ENCODE data around the gene TTYH2.
"Not testable (repeated sequence)": the region's sequence is repeated elsewhere in the genome, so short reads cannot be mapped to it uniquely, and the experiment has no call there.

The TTYH2 gene

GRCh38 chr17:74239172-74239571, 25.8 kb downstream of the TTYH2 start:
- DNase-seq: no peak

- no peak for DNase-seq
Measured at GRCh38 chr17:74240618-74241205, 27.3 kb downstream of the TTYH2 start.

GRCh38 chr17:74241431-74241830, 28.1 kb downstream of the TTYH2 start:
- no peak for DNase-seq

DNA sequence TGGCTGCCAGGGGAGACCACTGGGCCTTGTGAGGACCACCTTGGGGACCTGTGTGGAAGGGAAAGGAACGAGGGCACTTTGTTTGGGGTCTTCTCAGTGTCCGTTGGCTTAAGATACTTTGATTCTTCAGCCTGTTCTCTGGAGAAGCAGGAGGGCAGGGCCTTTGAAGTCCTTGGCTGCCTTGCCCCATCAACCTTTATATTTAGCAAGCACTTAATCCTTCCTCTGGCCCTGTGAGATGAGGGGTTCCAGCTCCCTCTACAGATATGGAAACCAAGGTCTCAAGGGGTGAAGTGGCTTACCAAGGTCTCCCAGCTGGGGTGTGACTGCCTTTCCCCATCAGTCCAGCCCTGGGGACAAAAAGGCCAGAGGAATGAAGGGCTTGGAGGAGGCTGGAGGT, 28.5 kb downstream of the TTYH2 start:
- no peak for DNase-seq

DNA sequence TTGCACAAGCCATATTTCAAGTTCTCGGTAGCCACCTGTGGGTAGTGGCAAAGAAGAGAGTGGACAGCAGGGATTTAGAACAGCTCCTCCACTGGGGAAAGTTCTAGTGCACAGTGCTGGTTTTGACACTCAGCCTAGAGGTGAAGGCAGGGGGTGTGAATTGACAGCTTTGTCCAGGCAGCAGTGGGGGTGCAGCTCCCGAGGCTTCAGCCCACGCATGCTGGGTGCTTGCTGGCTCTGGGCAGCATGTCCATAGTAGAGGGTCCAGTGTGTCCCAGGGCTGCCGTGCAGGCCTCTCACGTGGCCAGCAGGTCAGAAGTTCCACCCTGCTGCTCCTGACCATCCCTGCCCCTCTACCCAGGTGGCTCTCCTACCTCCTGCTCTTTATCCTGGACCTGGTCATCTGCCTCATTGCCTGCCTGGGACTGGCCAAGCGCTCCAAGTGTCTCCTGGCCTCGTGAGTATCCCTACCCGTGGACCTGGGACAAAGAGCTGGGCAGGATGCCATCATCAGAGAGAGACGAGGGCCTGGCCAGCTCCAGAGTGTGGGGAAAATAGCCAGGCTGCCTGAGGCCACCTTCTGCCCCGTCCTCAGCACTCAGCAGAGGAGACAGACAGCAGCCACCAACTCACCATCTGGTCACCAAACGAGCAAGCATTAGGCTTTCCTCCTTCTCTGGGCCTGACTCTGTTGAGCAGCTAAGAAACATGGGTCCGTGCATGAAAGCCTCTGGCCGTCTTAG, 29.8 kb downstream of the TTYH2 start:
- DNase-seq: no peak

GRCh38 chr17:74244128-74244527, 30.8 kb downstream of the TTYH2 start:
- no peak for DNase-seq

- DNase-seq: no peak
Measured at GRCh38 chr17:74244548-74244947, 31.2 kb downstream of the TTYH2 start.

DNA sequence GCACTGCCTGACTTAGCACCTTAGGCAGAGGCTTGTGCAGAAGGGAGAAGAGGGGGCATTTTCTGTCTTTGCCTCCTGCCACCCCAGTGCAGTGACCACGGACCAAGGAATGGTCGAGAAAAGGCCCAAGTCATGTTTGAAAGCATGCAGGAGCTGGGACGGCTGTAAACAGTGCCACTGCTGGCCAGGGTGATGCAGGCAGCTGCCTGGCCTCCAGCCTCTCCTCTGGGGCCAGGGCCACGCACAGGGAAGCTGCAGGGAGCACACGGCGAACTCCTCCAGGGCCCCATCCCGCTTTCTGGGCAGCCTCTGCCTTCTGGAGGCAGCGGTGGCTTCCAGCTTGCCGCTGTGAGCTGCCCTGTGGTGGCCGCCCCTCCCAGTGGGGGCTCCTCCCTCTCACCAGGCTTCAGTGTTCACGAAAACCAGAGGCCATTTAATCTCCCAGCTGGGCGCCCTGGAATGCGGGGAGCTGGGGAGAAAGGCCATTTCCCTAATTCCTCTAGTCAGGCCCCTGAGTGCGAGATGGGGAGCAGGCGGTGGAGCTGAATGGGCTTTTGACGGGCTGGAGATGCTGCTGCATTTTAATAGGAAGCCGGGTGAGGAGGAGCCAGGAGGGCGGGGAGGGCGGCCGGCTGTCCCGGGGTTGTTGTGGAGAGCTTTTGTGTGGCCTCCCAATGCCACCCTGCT, 31.9 kb downstream of the TTYH2 start:
- no peak for DNase-seq

DNA sequence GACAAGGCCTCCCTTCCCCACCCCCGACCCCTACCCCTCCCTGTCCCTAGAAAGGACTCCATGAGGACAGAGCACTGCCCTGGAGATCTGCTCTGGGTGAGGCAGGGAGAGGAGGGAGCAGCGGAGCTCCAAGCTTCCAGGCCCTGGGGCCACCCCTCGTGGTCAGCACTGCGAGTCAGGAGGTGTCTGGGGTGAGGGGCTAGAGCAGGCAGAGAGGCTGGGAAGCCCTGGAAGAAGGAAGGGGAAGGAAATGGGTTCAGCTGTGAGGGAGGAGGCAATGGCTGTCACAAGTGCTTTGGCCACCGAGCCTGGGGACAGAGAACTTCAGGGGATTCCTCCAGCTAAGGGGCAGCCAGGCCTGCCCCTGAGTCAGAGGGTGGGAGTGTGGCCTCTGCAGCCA, 32.5 kb downstream of the TTYH2 start:
- no peak for DNase-seq

DNA sequence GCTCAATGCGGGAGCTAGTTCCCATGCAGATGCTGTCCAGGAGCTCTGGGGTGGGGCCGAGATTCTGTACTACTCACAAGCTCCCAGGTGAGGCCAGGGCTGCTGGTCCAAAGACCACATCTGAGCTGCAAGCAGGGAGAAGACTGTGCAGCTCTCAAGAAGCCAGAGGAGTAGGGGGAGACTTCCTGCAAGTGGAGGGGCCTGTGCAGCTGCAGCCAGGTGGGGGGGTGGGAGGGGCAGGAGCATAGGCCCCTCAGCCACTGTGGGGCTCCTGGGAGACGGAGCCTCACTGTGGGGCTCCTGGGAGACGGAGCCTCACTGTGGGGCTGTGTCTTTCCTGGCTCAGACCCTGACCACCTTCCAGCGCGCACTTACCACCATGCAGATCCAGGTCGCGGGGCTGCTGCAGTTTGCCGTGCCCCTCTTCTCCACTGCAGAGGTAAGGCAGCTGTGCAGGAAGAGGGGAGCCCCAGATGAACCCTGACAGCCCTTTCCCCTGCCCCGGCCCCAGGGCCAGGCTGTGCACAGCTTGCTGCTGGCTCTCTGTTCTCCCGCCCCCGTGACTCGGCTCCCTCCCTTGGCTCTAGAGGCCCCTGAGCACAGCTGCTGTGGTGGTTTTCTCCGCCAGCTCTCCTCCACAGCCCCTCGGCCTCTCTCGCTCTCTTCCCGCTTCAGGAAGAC, 36.4 kb downstream of the TTYH2 start:
- DNase-seq: no peak

GRCh38 chr17:74250324-74250995, 37.1 kb downstream of the TTYH2 start:
- DNase-seq: no peak

DNA sequence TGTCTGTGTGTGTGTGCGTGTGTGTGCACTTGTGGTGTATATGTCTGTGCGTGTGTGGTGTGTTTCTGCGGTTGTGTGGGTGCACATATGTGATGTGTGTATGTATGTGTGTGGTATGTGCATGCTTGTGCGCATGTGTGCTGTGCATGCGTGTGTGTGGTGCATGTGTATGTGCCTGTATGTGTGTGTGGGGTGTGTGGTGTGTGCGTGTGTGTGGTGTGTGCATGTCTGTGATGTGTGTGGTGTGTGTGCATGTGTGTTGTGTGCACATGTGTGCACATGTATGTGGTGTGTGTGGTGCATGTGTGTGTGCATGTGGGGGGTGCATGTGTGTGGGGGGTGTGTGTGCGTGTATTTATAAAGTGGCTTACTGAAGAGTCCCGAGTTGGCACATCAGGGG, 37.7 kb downstream of the TTYH2 start:
- DNase-seq: no peak

GRCh38 chr17:74251569-74251968, 38.2 kb downstream of the TTYH2 start:
- no peak for DNase-seq

DNA sequence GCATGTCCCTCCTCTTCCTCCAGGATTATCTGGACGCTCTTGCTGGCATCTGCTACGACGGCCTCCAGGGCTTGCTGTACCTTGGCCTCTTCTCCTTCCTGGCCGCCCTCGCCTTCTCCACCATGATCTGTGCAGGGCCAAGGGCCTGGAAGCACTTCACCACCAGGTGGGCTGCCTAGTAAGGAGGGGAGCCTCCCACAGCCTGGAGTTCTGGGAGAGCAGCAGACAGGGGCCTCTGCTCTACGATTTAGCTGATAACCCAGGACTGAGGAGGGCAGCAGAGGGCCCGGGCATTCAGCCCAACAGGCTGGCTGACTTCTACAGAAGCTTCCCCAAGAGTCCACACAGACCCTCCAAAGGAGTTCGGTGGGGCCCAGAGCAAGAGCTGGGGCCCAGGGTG, 38.8 kb downstream of the TTYH2 start:
- no peak for DNase-seq

- no peak for DNase-seq
Measured at GRCh38 chr17:74253036-74253435, 39.7 kb downstream of the TTYH2 start.

- no peak for DNase-seq
Measured at GRCh38 chr17:74257311-74257710, 43.9 kb downstream of the TTYH2 start.

GRCh38 chr17:74259667-74260524, 46.5 kb downstream of the TTYH2 start:
- no peak for DNase-seq

GRCh38 chr17:74260525-74260850, 47.1 kb downstream of the TTYH2 start:
- DNase-seq: no peak

- DNase-seq: no peak
Measured at GRCh38 chr17:74262601-74263000, 49.2 kb downstream of the TTYH2 start.

- DNase-seq: not testable (repeated sequence)
Measured at GRCh38 chr17:74267054-74267453, 53.7 kb downstream of the TTYH2 start.

- no peak for DNase-seq
Measured at GRCh38 chr17:74267579-74267978, 54.2 kb downstream of the TTYH2 start.

DNA sequence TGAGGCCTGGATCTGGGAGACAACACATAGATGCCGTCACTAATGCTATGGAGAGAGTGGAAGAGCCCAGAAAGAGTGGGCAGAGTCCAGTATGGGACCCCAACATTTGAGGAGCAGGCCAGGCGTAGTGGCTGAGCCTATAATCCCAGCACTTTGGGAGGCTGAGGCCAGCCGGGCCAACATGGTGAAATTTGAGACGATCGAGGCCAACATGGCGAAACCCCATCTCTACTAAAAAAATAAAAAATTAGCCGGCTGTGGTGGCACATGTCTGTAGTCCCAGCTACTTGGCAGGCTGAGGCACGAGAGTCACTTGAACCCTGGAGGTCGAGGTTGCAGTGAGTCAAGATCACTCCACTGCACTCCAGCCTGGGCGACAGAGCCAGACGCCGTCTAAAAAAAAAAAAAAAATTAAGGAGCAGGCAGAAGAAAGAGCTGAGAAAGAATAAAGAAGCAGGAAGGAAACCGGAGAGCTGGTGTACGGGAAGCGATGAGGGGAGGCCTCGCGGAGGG, 54.7 kb downstream of the TTYH2 start:
- no peak for DNase-seq

All from SHP77 treated with DMSO at 0.1 percent for 48 hours (cell line).